ENCODE measurements around the gene ATP6V1C2.

- TF ChIP-seq, protein P1, sequence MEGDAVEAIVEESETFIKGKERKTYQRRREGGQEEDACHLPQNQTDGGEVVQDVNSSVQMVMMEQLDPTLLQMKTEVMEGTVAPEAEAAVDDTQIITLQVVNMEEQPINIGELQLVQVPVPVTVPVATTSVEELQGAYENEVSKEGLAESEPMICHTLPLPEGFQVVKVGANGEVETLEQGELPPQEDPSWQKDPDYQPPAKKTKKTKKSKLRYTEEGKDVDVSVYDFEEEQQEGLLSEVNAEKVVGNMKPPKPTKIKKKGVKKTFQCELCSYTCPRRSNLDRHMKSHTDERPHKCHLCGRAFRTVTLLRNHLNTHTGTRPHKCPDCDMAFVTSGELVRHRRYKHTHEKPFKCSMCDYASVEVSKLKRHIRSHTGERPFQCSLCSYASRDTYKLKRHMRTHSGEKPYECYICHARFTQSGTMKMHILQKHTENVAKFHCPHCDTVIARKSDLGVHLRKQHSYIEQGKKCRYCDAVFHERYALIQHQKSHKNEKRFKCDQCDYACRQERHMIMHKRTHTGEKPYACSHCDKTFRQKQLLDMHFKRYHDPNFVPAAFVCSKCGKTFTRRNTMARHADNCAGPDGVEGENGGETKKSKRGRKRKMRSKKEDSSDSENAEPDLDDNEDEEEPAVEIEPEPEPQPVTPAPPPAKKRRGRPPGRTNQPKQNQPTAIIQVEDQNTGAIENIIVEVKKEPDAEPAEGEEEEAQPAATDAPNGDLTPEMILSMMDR (IDR thresholded peaks at IDR 0.05), result no peak
- TF ChIP-seq JUN (IDR thresholded peaks at IDR 0.05) (no peak), EP300 (IDR thresholded peaks at IDR 0.05) (no peak), BHLHE40 (IDR thresholded peaks at IDR 0.05; ENCODE audit: low read depth, low read length) (no peak), RFX5 (IDR thresholded peaks at IDR 0.05) (no peak), ELK1 (IDR thresholded peaks at IDR 0.05; ENCODE audit: low read depth, low read length) (no peak), CHD2 (IDR thresholded peaks at IDR 0.05; ENCODE audit: low read length, partially characterized antibody) (no peak), MYC (IDR thresholded peaks at IDR 0.05; ENCODE audit: borderline replicate concordance, low read length) (no peak), HMGXB4 (CRISPR knock-in tag; IDR thresholded peaks at IDR 0.05; ENCODE audit: borderline replicate concordance) (no peak), ESRRA (IDR thresholded peaks at IDR 0.05; ENCODE audit: borderline replicate concordance, low read length) (no peak), KDM1A (IDR thresholded peaks at IDR 0.05; ENCODE audit: low read depth) (no peak), POLR2A (IDR thresholded peaks at IDR 0.05; ENCODE audit: low read length) (no peak)
- TF ChIP-seq, protein P2, sequence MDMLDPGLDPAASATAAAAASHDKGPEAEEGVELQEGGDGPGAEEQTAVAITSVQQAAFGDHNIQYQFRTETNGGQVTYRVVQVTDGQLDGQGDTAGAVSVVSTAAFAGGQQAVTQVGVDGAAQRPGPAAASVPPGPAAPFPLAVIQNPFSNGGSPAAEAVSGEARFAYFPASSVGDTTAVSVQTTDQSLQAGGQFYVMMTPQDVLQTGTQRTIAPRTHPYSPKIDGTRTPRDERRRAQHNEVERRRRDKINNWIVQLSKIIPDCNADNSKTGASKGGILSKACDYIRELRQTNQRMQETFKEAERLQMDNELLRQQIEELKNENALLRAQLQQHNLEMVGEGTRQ (IDR thresholded peaks at IDR 0.05), result no peak
These were observed 56.7 kb downstream of the ATP6V1C2 start for GRCh38 chr2:10777842-10778723.
